HG02938 (cell line): ENCODE measurements around the gene RPL18.

Source experiments
- ATAC-seq: cut with Tn5 transposase; IDR thresholded peaks from one replicate; pipeline ENCODE4 v1.9.1; 2021; ENCODE audit warnings: mild to moderate bottlenecking, moderate library complexity; ENCODE audit not compliant: unreplicated experiment

RPL18 gene

GRCh38 chr19:48630296-48631063 is 11.5 kb upstream of the RPL18 start:
- no peak for ATAC-seq

DNA sequence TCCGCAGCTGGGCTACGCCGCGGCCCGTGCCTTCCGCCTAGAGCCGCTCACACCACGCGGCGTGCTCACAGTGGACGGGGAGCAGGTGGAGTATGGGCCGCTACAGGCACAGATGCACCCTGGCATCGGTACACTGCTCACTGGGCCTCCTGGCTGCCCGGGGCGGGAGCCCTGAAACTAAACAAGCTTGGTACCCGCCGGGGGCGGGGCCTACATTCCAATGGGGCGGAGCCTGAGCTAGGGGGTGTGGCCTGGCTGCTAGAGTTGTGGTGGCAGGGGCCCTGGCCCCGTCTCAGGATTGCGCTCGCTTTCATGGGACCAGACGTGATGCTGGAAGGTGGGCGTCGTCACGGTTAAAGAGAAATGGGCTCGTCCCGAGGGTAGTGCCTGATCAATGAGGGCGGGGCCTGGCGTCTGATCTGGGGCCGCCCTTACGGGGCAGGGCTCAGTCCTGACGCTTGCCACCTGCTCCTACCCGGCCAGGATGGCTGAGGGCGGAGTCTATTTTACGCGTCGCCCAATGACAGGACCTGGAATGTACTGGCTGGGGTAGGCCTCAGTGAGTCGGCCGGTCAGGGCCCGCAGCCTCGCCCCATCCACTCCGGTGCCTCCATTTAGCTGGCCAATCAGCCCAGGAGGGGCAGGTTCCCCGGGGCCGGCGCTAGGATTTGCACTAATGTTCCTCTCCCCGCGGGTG is 10.8 kb upstream of the RPL18 start:
- ATAC-seq = no peak

DNA sequence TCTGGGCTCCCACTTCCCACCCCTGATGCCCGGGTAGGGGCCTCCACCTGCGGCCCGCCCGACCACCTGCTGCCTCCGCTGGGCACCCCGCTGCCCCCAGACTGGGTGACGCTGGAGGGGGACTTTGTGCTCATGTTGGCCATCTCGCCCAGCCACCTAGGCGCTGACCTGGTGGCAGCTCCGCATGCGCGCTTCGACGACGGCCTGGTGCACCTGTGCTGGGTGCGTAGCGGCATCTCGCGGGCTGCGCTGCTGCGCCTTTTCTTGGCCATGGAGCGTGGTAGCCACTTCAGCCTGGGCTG is 10.3 kb upstream of the RPL18 start:
- ATAC-seq = no peak

- ATAC-seq = no peak
Observed at GRCh38 chr19:48628486-48629296, 9.7 kb upstream of the RPL18 start.

DNA sequence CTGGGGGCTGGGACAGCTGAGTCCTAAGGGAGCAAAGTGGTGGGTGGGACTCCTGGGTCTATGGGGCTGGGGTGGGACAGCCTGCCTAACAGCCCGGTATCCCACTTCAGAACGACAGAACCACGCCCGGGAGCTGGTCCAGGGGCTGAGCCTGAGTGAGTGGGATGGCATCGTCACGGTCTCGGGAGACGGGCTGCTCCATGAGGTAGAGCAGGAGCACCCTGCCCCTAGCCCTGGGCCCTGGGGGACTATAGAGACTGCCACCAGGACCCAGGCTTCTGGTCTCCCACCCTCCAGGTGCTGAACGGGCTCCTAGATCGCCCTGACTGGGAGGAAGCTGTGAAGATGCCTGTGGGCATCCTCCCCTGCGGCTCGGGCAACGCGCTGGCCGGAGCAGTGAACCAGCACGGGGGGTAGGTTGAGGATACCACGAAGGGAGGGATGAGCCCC is 8.9 kb upstream of the RPL18 start:
- ATAC-seq = no peak

DNA sequence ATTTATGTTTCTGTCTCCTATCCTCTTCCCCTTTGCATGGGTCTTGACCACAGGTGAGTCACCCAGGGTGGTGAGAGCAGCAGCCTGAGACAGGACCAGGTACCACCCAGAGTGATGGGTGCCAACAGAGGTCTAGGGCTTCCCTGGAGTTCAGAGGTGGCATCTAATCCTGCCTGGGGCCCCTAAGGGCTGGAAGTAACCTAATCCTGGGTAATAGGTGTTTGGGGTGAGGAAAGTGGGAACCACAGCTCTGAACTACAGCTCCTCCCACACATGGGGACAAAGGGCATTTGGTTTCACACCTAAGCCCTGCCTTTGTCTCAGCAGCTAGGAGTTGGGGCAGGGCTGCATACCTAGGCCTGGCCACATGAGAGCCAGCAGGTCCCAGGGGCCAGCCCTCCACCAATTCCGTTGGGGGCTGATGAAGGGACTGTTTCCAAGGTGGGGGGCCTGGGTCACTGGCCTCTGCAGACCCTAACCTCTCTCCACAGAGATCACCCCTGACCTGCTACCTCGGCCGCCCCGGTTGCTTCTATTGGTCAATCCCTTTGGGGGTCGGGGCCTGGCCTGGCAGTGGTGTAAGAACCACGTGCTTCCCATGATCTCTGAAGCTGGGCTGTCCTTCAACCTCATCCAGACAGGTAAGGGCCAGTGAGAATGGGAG is 8.4 kb upstream of the RPL18 start:
- no peak for ATAC-seq

DNA sequence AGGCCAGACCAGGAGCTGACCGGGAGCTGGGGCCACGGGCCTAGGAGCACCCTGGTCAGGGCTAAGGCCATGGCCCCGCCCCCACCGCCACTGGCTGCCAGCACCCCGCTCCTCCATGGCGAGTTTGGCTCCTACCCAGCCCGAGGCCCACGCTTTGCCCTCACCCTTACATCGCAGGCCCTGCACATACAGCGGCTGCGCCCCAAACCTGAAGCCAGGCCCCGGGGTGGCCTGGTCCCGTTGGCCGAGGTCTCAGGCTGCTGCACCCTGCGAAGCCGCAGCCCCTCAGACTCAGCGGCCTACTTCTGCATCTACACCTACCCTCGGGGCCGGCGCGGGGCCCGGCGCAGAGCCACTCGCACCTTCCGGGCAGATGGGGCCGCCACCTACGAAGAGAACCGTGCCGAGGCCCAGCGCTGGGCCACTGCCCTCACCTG is 6.9 kb upstream of the RPL18 start:
- no peak for ATAC-seq

GRCh38 chr19:48624791-48625723 is 6.1 kb upstream of the RPL18 start:
- no peak for ATAC-seq

GRCh38 chr19:48624067-48624594 is 5.2 kb upstream of the RPL18 start:
- ATAC-seq = peak; percentile 53

DNA sequence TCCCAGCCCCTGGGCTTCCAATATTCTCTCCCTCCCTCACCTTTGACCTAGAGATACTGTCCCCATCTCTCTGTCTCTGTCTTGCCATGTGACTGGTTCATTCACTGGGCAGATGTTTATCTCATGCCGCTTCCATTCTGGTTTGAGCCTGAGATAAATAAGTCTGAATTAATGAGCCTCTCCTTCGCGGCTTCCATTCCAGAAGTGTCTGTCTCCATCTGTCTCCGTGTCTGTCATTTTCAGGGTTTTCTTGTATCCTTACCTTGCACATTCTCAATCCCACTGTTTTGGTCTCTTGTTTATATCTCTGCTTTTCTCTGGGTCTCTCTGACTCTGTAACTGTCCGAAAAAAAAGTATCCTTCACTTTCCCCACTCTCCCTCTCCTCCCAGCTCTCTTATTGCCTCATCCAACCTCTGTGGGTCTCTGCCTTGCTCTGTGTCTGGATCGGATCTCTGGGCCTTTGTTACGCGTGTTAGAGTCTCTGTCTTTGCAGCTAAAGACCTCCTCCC is 4.6 kb upstream of the RPL18 start:
- no peak for ATAC-seq

DNA sequence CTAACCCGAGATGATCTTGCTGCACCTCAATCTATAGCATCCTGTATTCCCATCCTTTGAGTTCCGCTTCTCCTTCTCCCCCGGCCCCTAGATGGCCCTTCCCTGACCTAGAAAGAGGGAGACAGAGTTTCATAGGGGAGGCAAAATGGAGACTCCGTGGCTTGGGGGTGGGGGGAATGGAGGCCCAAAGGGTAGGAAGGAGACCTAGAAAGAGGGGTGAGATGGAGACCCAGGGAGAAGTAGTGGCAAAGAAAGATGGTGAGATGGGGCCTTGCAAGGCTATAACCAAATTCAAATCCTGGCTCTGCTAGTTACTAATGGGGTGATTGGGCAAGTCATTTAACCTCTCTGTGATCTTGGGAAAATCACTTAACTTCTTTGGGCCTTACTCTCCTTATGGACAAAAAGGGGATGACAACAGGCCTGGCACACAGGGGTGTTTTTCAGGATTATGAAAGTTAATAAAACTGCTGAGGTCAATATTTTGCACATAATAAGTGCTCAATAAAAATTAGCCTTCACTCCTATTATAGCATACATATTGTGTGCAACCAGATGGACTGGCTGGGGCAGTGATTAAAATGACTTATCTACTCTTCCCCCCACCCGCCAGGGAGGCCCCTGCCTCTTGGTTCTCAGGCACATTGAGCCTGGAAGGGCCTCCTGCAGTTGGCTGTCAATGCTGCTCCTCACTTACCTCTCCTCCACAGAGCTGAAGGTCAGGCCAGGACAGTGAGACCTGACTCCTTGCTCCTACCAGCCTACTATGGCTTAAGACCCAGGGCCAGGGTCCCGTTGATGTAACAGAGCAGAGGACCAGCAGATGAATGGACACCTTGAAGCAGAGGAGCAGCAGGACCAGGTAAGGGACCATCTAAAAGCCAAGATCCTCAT is 961 bp upstream of the RPL18 start:
- no peak for ATAC-seq

- no peak for ATAC-seq
Observed at GRCh38 chr19:48618278-48618915, 581 bp downstream of the RPL18 start.

GRCh38 chr19:48617146-48617937 is 1.6 kb downstream of the RPL18 start:
- no peak for ATAC-seq

DNA sequence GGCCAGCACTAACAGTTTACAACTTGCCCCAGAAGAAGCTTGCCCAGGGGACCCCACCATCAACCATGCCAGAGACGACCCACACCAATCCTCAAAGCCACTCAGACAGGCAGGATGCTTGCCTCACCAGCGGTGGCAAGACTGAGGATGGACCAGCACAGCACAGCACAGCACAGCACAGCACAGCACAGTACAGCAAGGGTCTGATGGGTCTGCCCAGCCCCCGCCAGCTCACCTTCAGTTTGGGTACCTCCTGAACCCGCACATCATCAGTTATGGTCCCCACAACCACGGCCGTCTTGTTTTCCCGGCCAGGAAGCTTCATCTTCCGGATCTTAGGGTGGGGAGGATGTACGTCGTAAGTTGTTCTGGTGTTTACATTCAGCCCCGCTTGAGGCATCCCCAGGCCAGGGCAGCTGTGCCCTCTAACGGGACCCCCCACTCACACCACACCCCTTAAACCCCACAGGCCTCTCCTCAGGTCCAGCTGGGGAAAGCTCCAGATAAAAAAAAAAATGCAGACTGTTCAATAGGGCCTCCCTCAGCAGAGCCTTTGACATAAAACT is 2.4 kb downstream of the RPL18 start:
- no peak for ATAC-seq

- no peak for ATAC-seq
Observed at GRCh38 chr19:48616041-48616436, 2.9 kb downstream of the RPL18 start.

GRCh38 chr19:48615231-48616040 is 3.5 kb downstream of the RPL18 start:
- ATAC-seq = no peak
